Osteocyte (in vitro differentiated cells): ENCODE data around the gene COMT. TPM values are rescaled to one million over a fixed set of nuclear protein-coding genes. Genes with fewer than 3 reads are reported as not detected.

Source experiments
- DNase-seq: peaks from one replicate; pipeline ENCODE4 v3.0.0; 2021; ENCODE audit warnings: mixed read lengths; ENCODE audit not compliant: unreplicated experiment; ENCODE audit errors: extremely low spot score
- H3K27ac Mint-ChIP-seq: one replicate; pipeline ENCODE4 v1.8.0; 2021; ENCODE audit warnings: mild to moderate bottlenecking, mixed read lengths; ENCODE audit not compliant: unreplicated experiment
- H3K27me3 Mint-ChIP-seq: one replicate; pipeline ENCODE4 v1.8.0; 2021; ENCODE audit warnings: mixed read lengths; ENCODE audit not compliant: unreplicated experiment
- H3K36me3 Mint-ChIP-seq: one replicate; pipeline ENCODE4 v1.8.0; 2021; ENCODE audit warnings: mixed read lengths; ENCODE audit not compliant: unreplicated experiment
- H3K4me1 Mint-ChIP-seq: one replicate; pipeline ENCODE4 v1.8.0; 2021; ENCODE audit warnings: mixed read lengths; ENCODE audit not compliant: unreplicated experiment
- H3K4me3 Mint-ChIP-seq: one replicate; pipeline ENCODE4 v1.8.0; 2021; ENCODE audit warnings: mild to moderate bottlenecking, moderate library complexity, mixed read lengths; ENCODE audit not compliant: unreplicated experiment
- H3K9me3 Mint-ChIP-seq: one replicate; pipeline ENCODE4 v1.8.0; 2021; ENCODE audit warnings: mixed read lengths; ENCODE audit not compliant: unreplicated experiment
- total RNA-seq: library from RNA; stranded (reverse); gene quantifications from 2 replicates; pipeline ENCODE4 v1.2.1, GENCODE V29; 2021
- TF ChIP-seq, protein P1 (sequence below): fragments of 200-600 bp; sonication (generic); IDR thresholded peaks from 2 replicates; pipeline ENCODE4 v1.5.0; 2021; ENCODE audit warnings: antibody characterized with exemption, mild to moderate bottlenecking, moderate library complexity

The COMT gene
- total RNA-seq, 1 donor from 2014 or later: 92.1 TPM

DNA sequence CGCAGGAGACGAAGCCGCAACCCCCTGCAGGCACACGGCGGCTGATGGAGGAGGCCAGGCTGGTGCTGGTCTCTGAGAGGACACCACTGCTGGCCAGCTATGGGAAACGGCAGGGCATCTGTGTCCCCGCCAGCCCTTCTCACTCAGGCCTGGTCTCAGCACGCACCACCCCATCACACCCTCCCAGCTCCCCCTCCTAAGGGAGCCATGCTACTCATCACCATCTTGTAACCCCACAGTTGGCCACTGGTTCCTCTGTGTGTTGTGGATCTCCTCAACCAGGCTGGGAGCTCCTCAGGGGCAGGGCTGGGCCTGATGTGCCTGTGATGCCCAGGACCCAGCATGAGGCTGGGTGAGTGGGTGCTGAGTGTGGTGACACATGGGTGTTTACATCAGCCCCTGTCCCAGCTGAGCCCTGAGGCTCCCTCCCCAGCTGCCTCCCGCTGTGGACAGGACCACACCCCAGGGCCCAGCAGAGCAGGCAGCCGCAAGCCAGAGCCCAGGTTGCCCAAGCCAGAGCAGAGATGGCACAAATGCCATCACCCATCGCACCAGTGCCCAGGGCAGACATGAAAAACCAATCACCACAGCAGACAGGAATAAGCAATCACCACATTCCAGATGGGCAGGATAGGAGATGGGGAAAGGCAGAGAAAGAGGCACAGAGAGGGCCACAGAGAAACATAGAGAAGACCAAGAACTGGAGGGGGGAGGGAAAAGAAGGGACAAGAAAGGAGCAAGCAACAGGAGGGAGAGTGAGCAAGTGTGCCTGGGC lies 66.8 kb downstream of the COMT start:
- no peaks in the 10 kb centered on the region for H3K36me3 Mint-ChIP-seq
- H3K27ac Mint-ChIP-seq: no peak overlapping the region
- TF ChIP-seq, protein P1, sequence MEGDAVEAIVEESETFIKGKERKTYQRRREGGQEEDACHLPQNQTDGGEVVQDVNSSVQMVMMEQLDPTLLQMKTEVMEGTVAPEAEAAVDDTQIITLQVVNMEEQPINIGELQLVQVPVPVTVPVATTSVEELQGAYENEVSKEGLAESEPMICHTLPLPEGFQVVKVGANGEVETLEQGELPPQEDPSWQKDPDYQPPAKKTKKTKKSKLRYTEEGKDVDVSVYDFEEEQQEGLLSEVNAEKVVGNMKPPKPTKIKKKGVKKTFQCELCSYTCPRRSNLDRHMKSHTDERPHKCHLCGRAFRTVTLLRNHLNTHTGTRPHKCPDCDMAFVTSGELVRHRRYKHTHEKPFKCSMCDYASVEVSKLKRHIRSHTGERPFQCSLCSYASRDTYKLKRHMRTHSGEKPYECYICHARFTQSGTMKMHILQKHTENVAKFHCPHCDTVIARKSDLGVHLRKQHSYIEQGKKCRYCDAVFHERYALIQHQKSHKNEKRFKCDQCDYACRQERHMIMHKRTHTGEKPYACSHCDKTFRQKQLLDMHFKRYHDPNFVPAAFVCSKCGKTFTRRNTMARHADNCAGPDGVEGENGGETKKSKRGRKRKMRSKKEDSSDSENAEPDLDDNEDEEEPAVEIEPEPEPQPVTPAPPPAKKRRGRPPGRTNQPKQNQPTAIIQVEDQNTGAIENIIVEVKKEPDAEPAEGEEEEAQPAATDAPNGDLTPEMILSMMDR: no peak
- H3K4me1 Mint-ChIP-seq: peaks cover 12% of the 10 kb centered on the region
- no peak for DNase-seq
- H3K9me3 Mint-ChIP-seq: peaks cover 13% of the 10 kb centered on the region
- no peak overlapping the region for H3K4me3 Mint-ChIP-seq
- H3K27me3 Mint-ChIP-seq: no peaks in the 10 kb centered on the region

GRCh38 chr22:20009018-20009491 lies 67.5 kb downstream of the COMT start:
- H3K4me3 Mint-ChIP-seq: no peak overlapping the region
- DNase-seq: no peak
- H3K27me3 Mint-ChIP-seq: no peaks in the 10 kb centered on the region
- TF ChIP-seq, protein P1: no peak
- H3K27ac Mint-ChIP-seq: no peak overlapping the region
- no peaks in the 10 kb centered on the region for H3K36me3 Mint-ChIP-seq
- peaks cover 7% of the 10 kb centered on the region for H3K9me3 Mint-ChIP-seq
- peaks cover 12% of the 10 kb centered on the region for H3K4me1 Mint-ChIP-seq

GRCh38 chr22:20009582-20010306 lies 68.2 kb downstream of the COMT start:
- Mint-ChIP-seq H3K36me3 (no peaks in the 10 kb centered on the region), H3K27me3 (no peaks in the 10 kb centered on the region), H3K4me1 (peaks cover 12% of the 10 kb centered on the region), H3K4me3 (no peak overlapping the region), H3K9me3 (peaks cover under 1% of the 10 kb centered on the region), H3K27ac (no peak overlapping the region)
- TF ChIP-seq, protein P1: no peak
- DNase-seq: no peak

- no peaks in the 10 kb centered on the region for H3K36me3 Mint-ChIP-seq
- peaks cover 6% of the 10 kb centered on the region for H3K27me3 Mint-ChIP-seq
- no peak overlapping the region for H3K4me3 Mint-ChIP-seq
- TF ChIP-seq, protein P1: no peak
- peaks cover 12% of the 10 kb centered on the region for H3K4me1 Mint-ChIP-seq
- H3K27ac Mint-ChIP-seq: no peak overlapping the region
- no peaks in the 10 kb centered on the region for H3K9me3 Mint-ChIP-seq
- no peak for DNase-seq
Measured at GRCh38 chr22:20010307-20011122, 68.9 kb downstream of the COMT start.
